Activated CD8-positive, alpha-beta T cell treated with anti-CD3 and anti-CD28 coated beads for 36 hours (primary cell): ENCODE data around the gene ZNF574. TPM values are rescaled to one million over a fixed set of nuclear protein-coding genes. Genes with fewer than 3 reads are reported as not detected.
A peak's percentile ranks its signal among the peaks of the same experiment; 100 is the strongest.

Experiments used
- ATAC-seq: fragments of 200-7000 bp; cut with Tn5 transposase; one replicate; pipeline ENCODE4 v1.10.0; 2021; ENCODE audit warnings: mild to moderate bottlenecking, moderate library complexity
- CTCF ChIA-PET: fragments of 350-600 bp; sonication (Branson Sonifier 250); formaldehyde crosslinking; loops from one replicate; lab custom pipeline; 2021; ENCODE audit warnings: antibody characterized with exemption; lab: Charles Lee
- POLR2A ChIA-PET: fragments of 350-600 bp; sonication (Branson Sonifier 250); formaldehyde crosslinking; loops from one replicate; lab custom pipeline; 2021; ENCODE audit warnings: antibody characterized with exemption; lab: Charles Lee
- DNase-seq: peaks from one replicate; pipeline ENCODE4 v3.0.0-alpha.2; 2020
- H3K27ac Mint-ChIP-seq: one replicate; pipeline ENCODE4 v1.8.0; 2021; ENCODE audit warnings: mild to moderate bottlenecking, mixed read lengths
- H3K27me3 Mint-ChIP-seq: one replicate; pipeline ENCODE4 v1.8.0; 2021; ENCODE audit warnings: mixed read lengths
- H3K36me3 Mint-ChIP-seq: one replicate; pipeline ENCODE4 v1.8.0; 2021; ENCODE audit warnings: low read depth, mixed read lengths
- H3K4me1 Mint-ChIP-seq: one replicate; pipeline ENCODE4 v1.8.0; 2021; ENCODE audit warnings: low read depth, mixed read lengths
- H3K4me3 Mint-ChIP-seq: one replicate; pipeline ENCODE4 v1.8.0; 2021; ENCODE audit warnings: mild to moderate bottlenecking, moderate library complexity, mixed read lengths
- H3K9me3 Mint-ChIP-seq: one replicate; pipeline ENCODE4 v1.8.0; 2021; ENCODE audit warnings: mixed read lengths
- CTCF ChIP-seq: fragments of 200-600 bp; IDR thresholded peaks from one replicate; pipeline ENCODE4 v1.8.0; 2022; ENCODE audit warnings: antibody characterized with exemption, mild to moderate bottlenecking
- intact Hi-C: fragments of 100-400 bp; cut with micrococcal nuclease; formaldehyde crosslinking; loops from one replicate; pipeline ENCODE4 v1.10.0; 2022
- total RNA-seq, 2 experiments: library from RNA; stranded (reverse); gene quantifications; one replicate each; pipeline ENCODE4 v1.2.3, GENCODE V29; 2021

Gene ZNF574
- total RNA-seq: 10 to 100 TPM; 12.4 to 12.8 TPM

- DNase-seq (peak; percentile 99), ATAC-seq (peak; percentile 98)
- Mint-ChIP-seq H3K9me3 (no peaks in the 10 kb centered on the region), H3K36me3 (peaks cover 25% of the 10 kb centered on the region), H3K27me3 (no peaks in the 10 kb centered on the region), H3K27ac (peak within 1 kb of the TSS; percentile 100), H3K4me3 (peak within 1 kb of the TSS; percentile 98), H3K4me1 (peaks cover 25% of the 10 kb centered on the region)
- CTCF ChIA-PET: interaction anchor here (0.6 to 1.6 kb wide), 2 partner anchors 17 to 47 kb away, joined by 3 to 4 read pairs; no protein-coding TSS in a partner anchor
- intact Hi-C loops: no loop called here
- POLR2A ChIA-PET: interaction anchor here (1.0 to 2.1 kb wide), 4 partner anchors 10 to 123 kb away, joined by 3 to 8 read pairs (median 4); no protein-coding TSS in a partner anchor
- no peak for TF ChIP-seq CTCF
Observed at GRCh38 chr19:42075616-42076379, at the start of gene ZNF574. Gene ZNF574 (plus strand): TSS chr19:42076166. CDS start chr19:42078607, 2,441 bp downstream.

- intact Hi-C loops: no loop called here
- peak; percentile 50 for DNase-seq
- TF ChIP-seq CTCF: peak; percentile 80
- no peak for ATAC-seq
- Mint-ChIP-seq H3K4me3 (no peak overlapping the region), H3K36me3 (no peaks in the 10 kb centered on the region), H3K9me3 (no peaks in the 10 kb centered on the region), H3K4me1 (no peaks in the 10 kb centered on the region), H3K27me3 (peaks cover 4% of the 10 kb centered on the region), H3K27ac (no peak overlapping the region)
- ChIA-PET POLR2A (interaction anchor here (0.5 kb wide), 1 partner anchor 65 kb away, joined by 3 read pairs; no protein-coding TSS in a partner anchor), CTCF (interaction anchor here (0.6 to 2.9 kb wide), 23 partner anchors 9 to 382 kb away, joined by 3 to 13 read pairs (median 4); partner anchors contain the start of gene ZNF574)
Observed at GRCh38 chr19:42028304-42029216, 47.4 kb upstream of the ZNF574 start.

GRCh38 chr19:42030645-42031440 is 45.1 kb upstream of the ZNF574 start:
- ChIA-PET CTCF (interaction anchor here (1.2 to 2.9 kb wide), 2 partner anchors 14 to 20 kb away, joined by 4 to 11 read pairs; no protein-coding TSS in a partner anchor), POLR2A (no interaction called here)
- H3K4me3 Mint-ChIP-seq: no peak overlapping the region
- H3K9me3 Mint-ChIP-seq: no peaks in the 10 kb centered on the region
- no peaks in the 10 kb centered on the region for H3K36me3 Mint-ChIP-seq
- no peak for DNase-seq
- no peak overlapping the region for H3K27ac Mint-ChIP-seq
- intact Hi-C loops: no loop called here
- peaks cover 3% of the 10 kb centered on the region for H3K4me1 Mint-ChIP-seq
- H3K27me3 Mint-ChIP-seq: peaks cover 2% of the 10 kb centered on the region
- no peak for ATAC-seq
- no peak for TF ChIP-seq CTCF

- ATAC-seq (no peak), DNase-seq (no peak)
- Mint-ChIP-seq H3K27ac (no peak overlapping the region), H3K4me1 (peaks cover 3% of the 10 kb centered on the region), H3K4me3 (no peak overlapping the region), H3K9me3 (no peaks in the 10 kb centered on the region), H3K36me3 (no peaks in the 10 kb centered on the region), H3K27me3 (peaks cover under 1% of the 10 kb centered on the region)
- intact Hi-C loops: no loop called here
- TF ChIP-seq CTCF: no peak
- CTCF ChIA-PET: interaction anchor here (0.8 kb wide), 1 partner anchor 9 kb away, joined by 3 read pairs; no protein-coding TSS in a partner anchor
- POLR2A ChIA-PET: no interaction called here
Observed at GRCh38 chr19:42032431-42032830, 43.5 kb upstream of the ZNF574 start.
